Memory B cell (primary cell): ENCODE measurements around the gene RAP1GAP2.
A peak's percentile ranks its signal among the peaks of the same experiment; 100 is the strongest.
"Not testable (repeated sequence)": the region's sequence is repeated elsewhere in the genome, so short reads cannot be mapped to it uniquely, and the experiment has no call there.

ENCODE experiments used
- ATAC-seq: fragments of 150-1000 bp; cut with Tn5 transposase; 2 replicates; pipeline ENCODE4 v1.10.0; 2021; ENCODE audit warnings: low read depth, mild to moderate bottlenecking, moderate library complexity
- DNase-seq, 2 donors: peaks; one replicate each; pipeline ENCODE4 v3.0.0; 2022; ENCODE audit warnings: low spot score in 2 of 2
- H3K27ac Mint-ChIP-seq: one replicate; pipeline ENCODE4 v1.8.0; 2022; ENCODE audit warnings: mild to moderate bottlenecking, moderate library complexity, mixed read lengths
- H3K27me3 Mint-ChIP-seq: one replicate; pipeline ENCODE4 v1.8.0; 2022; ENCODE audit warnings: mixed read lengths
- H3K36me3 Mint-ChIP-seq: one replicate; pipeline ENCODE4 v1.8.0; 2022; ENCODE audit warnings: mild to moderate bottlenecking, mixed read lengths
- H3K4me1 Mint-ChIP-seq: one replicate; pipeline ENCODE4 v1.8.0; 2022; ENCODE audit warnings: mixed read lengths
- H3K4me3 Mint-ChIP-seq: one replicate; pipeline ENCODE4 v1.8.0; 2022; ENCODE audit warnings: mild to moderate bottlenecking, moderate library complexity, mixed read lengths
- H3K9me3 Mint-ChIP-seq: one replicate; pipeline ENCODE4 v1.8.0; 2022; ENCODE audit warnings: mixed read lengths

The RAP1GAP2 gene

GRCh38 chr17:2995886-2996809 lies 199.9 kb downstream of the RAP1GAP2 start:
- peaks cover 14% of the 10 kb centered on the region for H3K36me3 Mint-ChIP-seq
- no peaks in the 10 kb centered on the region for H3K9me3 Mint-ChIP-seq
- DNase-seq (no peak), ATAC-seq (no peak)
- H3K4me3 Mint-ChIP-seq = no peak overlapping the region
- H3K4me1 Mint-ChIP-seq = peaks cover 2% of the 10 kb centered on the region
- H3K27me3 Mint-ChIP-seq = no peaks in the 10 kb centered on the region
- no peak overlapping the region for H3K27ac Mint-ChIP-seq

DNA sequence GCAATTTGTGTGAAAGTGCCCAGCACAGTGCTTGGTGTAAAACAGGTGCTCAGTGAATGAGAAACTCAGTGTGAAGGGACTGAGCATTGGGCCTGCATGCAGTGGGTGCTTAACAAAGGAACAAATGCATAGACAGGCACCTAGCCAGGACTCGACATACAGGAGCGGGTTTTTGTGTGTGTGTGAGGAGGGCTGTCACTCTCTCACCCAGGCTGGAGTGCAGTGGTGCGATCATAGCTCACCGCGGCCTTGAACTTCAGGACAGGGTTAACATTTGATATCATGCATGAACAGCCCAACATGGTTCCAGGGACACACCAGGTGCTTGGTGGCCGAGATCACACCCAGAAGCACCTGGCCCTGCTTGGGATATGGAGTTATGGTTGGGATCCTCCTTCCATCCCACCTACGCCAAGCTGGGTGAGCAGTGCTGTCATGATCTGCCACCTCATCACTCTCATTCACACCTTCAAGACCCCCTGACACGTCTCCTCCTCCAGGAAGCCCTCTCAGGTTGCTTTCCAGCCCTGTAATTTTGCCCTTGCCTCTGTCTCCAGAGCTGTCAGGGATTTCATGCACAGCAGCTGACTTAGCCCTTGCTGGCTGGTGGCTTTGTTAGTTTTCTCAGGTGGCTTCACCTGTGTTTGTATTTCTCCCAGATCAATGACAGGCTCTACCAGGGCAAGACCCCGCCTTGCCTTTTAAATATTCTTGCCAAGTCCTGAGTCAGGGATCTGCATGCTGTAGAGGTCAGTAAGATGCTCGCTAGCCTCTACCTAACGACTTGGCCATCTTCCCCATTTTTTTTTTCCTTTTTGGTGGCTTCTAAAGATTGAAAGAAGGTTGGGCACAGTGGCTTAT lies 200.8 kb downstream of the RAP1GAP2 start:
- ATAC-seq = no peak
- H3K4me1 Mint-ChIP-seq = peaks cover 7% of the 10 kb centered on the region
- H3K27me3 Mint-ChIP-seq = no peaks in the 10 kb centered on the region
- H3K9me3 Mint-ChIP-seq = no peaks in the 10 kb centered on the region
- no peak overlapping the region for H3K4me3 Mint-ChIP-seq
- no peak overlapping the region for H3K27ac Mint-ChIP-seq
- H3K36me3 Mint-ChIP-seq = peaks cover 14% of the 10 kb centered on the region
- no peak for DNase-seq

- DNase-seq, H3K27me3 Mint-ChIP-seq, H3K27ac Mint-ChIP-seq, ATAC-seq, H3K9me3 Mint-ChIP-seq, H3K4me3 Mint-ChIP-seq: not testable (repeated sequence)
- peaks cover 21% of the 10 kb centered on the region for H3K4me1 Mint-ChIP-seq
- H3K36me3 Mint-ChIP-seq = peaks cover 11% of the 10 kb centered on the region
Measured at GRCh38 chr17:2998469-2998901, 202.2 kb downstream of the RAP1GAP2 start.

DNA sequence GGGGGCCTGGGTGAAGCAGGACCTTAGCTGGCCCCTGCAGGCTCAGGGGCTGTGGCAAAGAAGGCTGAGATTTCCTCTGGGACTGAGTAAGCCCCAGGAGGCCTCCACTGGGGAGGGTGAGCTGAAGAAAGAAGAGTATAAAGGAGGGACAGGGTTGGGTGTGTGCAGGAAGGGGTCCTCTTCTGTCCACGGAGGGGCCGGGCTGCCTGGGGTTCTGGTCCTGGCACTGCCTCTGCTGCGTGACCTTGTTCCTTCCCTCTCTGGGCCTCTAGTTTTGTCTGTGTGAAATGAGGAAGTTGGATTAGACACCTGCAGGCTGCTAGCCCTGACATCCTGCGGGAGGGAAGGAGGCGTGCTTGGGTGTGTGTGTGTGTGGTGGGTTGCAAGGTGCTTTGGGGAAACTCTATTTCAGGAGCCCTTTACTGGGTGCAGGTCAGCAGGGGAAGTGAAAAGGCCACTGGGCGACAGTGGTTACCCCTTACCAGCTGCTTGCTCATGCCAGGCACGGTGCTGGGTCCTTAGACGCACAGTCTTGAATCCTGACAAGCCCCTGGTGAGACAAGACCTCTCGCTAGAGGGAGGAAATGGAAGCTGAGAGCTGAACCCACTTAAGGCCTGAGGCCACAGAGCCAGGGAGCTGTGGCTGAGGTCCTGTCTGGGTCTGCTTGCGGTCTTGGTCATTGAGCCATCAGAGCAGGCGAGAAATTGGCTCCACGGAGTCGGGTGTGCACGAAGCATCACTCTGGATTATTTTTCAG lies 206.5 kb downstream of the RAP1GAP2 start:
- peak overlapping the region; percentile 86 for H3K4me3 Mint-ChIP-seq
- H3K36me3 Mint-ChIP-seq = peaks cover 17% of the 10 kb centered on the region
- DNase-seq (peak; percentile 61 to 69), ATAC-seq (peak; percentile 66)
- H3K9me3 Mint-ChIP-seq = no peaks in the 10 kb centered on the region
- H3K27ac Mint-ChIP-seq = peak overlapping the region; percentile 95
- H3K4me1 Mint-ChIP-seq = peaks cover 34% of the 10 kb centered on the region
- no peaks in the 10 kb centered on the region for H3K27me3 Mint-ChIP-seq

DNA sequence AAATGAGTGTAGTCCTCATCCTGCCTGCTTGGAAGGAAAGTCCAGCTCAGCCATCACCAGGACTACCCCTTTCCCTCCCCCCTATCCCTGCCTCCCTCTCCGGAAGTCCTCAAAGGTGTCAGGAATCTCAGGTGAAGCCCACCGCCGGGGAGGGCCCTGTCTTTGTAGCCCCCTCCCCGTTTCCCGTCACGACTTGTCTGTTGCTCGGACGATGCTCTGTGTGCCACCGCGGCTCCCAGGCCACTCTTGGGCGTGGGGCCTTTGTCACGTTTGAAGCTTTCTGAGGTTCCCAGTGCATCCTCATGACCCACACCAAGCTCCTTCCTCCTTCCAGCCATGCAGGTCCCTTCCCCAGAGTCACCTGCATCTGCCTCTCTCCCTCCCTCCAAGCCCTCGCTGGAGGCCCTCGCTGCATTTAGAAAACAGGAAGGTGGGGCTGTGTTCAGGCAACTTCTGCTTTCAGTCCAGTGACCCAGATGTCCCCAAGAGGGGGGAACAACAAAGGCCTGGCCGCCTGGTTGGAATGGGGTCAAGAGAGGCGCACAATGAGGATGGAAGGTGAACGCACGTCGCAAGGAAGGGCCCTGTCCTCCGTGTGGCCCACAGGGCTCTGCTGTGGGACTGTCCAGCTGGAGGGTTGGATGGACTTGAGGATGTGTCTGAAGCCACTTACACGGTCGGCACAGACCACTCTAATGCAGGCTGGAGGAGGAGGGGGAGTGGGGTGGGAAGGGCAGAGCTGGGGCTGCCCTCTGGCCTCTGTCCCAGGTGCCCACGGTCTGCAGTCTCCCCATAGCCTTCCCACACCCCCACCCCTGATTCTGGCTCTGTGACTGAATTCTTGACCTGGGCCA lies 207.3 kb downstream of the RAP1GAP2 start:
- DNase-seq (peak; percentile 55 to 70), ATAC-seq (peak; percentile 63)
- Mint-ChIP-seq H3K36me3 (peaks cover 15% of the 10 kb centered on the region), H3K4me1 (peaks cover 36% of the 10 kb centered on the region), H3K9me3 (no peaks in the 10 kb centered on the region), H3K27me3 (no peaks in the 10 kb centered on the region), H3K27ac (peak overlapping the region; percentile 95), H3K4me3 (peak overlapping the region; percentile 86)

GRCh38 chr17:3004150-3004801 lies 208.0 kb downstream of the RAP1GAP2 start:
- DNase-seq (peak; percentile 79 to 81), ATAC-seq (peak; percentile 61)
- H3K4me1 Mint-ChIP-seq = peaks cover 36% of the 10 kb centered on the region
- peaks cover 19% of the 10 kb centered on the region for H3K36me3 Mint-ChIP-seq
- H3K27ac Mint-ChIP-seq = peak overlapping the region; percentile 95
- peak overlapping the region; percentile 86 for H3K4me3 Mint-ChIP-seq
- no peaks in the 10 kb centered on the region for H3K9me3 Mint-ChIP-seq
- H3K27me3 Mint-ChIP-seq = no peaks in the 10 kb centered on the region

- Mint-ChIP-seq H3K36me3 (peaks cover 22% of the 10 kb centered on the region), H3K4me1 (peaks cover 36% of the 10 kb centered on the region), H3K9me3 (no peaks in the 10 kb centered on the region), H3K27me3 (no peaks in the 10 kb centered on the region), H3K4me3 (peak overlapping the region; percentile 86), H3K27ac (peak overlapping the region; percentile 95)
- no peak for ATAC-seq
- DNase-seq = no peak
Measured at GRCh38 chr17:3004925-3005324, 208.7 kb downstream of the RAP1GAP2 start.

GRCh38 chr17:3005696-3006095 lies 209.5 kb downstream of the RAP1GAP2 start:
- Mint-ChIP-seq H3K4me1 (peaks cover 36% of the 10 kb centered on the region), H3K4me3 (no peak overlapping the region), H3K27ac (no peak overlapping the region), H3K36me3 (peaks cover 22% of the 10 kb centered on the region), H3K27me3 (no peaks in the 10 kb centered on the region), H3K9me3 (no peaks in the 10 kb centered on the region)
- ATAC-seq = no peak
- DNase-seq = no peak

GRCh38 chr17:3006801-3007200 lies 210.6 kb downstream of the RAP1GAP2 start:
- Mint-ChIP-seq H3K4me1 (peaks cover 34% of the 10 kb centered on the region), H3K4me3 (no peak overlapping the region), H3K36me3 (peaks cover 22% of the 10 kb centered on the region), H3K27ac (no peak overlapping the region), H3K27me3 (no peaks in the 10 kb centered on the region), H3K9me3 (no peaks in the 10 kb centered on the region)
- DNase-seq = no peak
- no peak for ATAC-seq

GRCh38 chr17:3007651-3008121 lies 211.4 kb downstream of the RAP1GAP2 start:
- no peak overlapping the region for H3K4me3 Mint-ChIP-seq
- peaks cover 25% of the 10 kb centered on the region for H3K4me1 Mint-ChIP-seq
- H3K9me3 Mint-ChIP-seq = no peaks in the 10 kb centered on the region
- H3K27me3 Mint-ChIP-seq = no peaks in the 10 kb centered on the region
- H3K36me3 Mint-ChIP-seq = peaks cover 24% of the 10 kb centered on the region
- ATAC-seq (no peak), DNase-seq (no peak)
- no peak overlapping the region for H3K27ac Mint-ChIP-seq

- Mint-ChIP-seq H3K9me3 (no peaks in the 10 kb centered on the region), H3K27me3 (no peaks in the 10 kb centered on the region), H3K27ac (no peak overlapping the region), H3K4me3 (no peak overlapping the region), H3K36me3 (peaks cover 25% of the 10 kb centered on the region), H3K4me1 (peaks cover 19% of the 10 kb centered on the region)
- DNase-seq (no peak), ATAC-seq (no peak)
Measured at GRCh38 chr17:3008336-3009288, 212.4 kb downstream of the RAP1GAP2 start.
